GM18909 (cell line): ENCODE measurements around the gene PSAT1.

Source experiments
- ATAC-seq: cut with Tn5 transposase; IDR thresholded peaks from one replicate; pipeline ENCODE4 v1.9.1; 2021; ENCODE audit warnings: mild to moderate bottlenecking; ENCODE audit not compliant: unreplicated experiment, poor library complexity

Gene PSAT1

GRCh38 chr9:78358329-78359051 lies 61.6 kb downstream of the PSAT1 start:
- no peak for ATAC-seq

- no peak for ATAC-seq
Measured at GRCh38 chr9:78363221-78363620, 66.3 kb downstream of the PSAT1 start.

- no peak for ATAC-seq
Measured at GRCh38 chr9:78365748-78366697, 69.1 kb downstream of the PSAT1 start.

- ATAC-seq: no peak
Measured at GRCh38 chr9:78366827-78367226, 69.9 kb downstream of the PSAT1 start.

GRCh38 chr9:78368236-78368635 lies 71.3 kb downstream of the PSAT1 start:
- ATAC-seq: no peak

GRCh38 chr9:78369639-78370219 lies 72.8 kb downstream of the PSAT1 start:
- ATAC-seq: peak; percentile 70

GRCh38 chr9:78370991-78371390 lies 74.1 kb downstream of the PSAT1 start:
- no peak for ATAC-seq

GRCh38 chr9:78371981-78372380 lies 75.1 kb downstream of the PSAT1 start:
- ATAC-seq: no peak
